ENCODE data around the gene MEST. TPM values are rescaled to one million over a fixed set of nuclear protein-coding genes. Genes with fewer than 3 reads are reported as not detected.
A peak's percentile ranks its signal among the peaks of the same experiment; 100 is the strongest.
"Not testable (repeated sequence)": the region's sequence is repeated elsewhere in the genome, so short reads cannot be mapped to it uniquely, and the experiment has no call there.

The MEST gene, protein sequence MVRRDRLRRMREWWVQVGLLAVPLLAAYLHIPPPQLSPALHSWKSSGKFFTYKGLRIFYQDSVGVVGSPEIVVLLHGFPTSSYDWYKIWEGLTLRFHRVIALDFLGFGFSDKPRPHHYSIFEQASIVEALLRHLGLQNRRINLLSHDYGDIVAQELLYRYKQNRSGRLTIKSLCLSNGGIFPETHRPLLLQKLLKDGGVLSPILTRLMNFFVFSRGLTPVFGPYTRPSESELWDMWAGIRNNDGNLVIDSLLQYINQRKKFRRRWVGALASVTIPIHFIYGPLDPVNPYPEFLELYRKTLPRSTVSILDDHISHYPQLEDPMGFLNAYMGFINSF
- polyA plus RNA-seq (2012; ENCODE audit: insufficient read depth, insufficient read length, low read depth): not detected

DNA sequence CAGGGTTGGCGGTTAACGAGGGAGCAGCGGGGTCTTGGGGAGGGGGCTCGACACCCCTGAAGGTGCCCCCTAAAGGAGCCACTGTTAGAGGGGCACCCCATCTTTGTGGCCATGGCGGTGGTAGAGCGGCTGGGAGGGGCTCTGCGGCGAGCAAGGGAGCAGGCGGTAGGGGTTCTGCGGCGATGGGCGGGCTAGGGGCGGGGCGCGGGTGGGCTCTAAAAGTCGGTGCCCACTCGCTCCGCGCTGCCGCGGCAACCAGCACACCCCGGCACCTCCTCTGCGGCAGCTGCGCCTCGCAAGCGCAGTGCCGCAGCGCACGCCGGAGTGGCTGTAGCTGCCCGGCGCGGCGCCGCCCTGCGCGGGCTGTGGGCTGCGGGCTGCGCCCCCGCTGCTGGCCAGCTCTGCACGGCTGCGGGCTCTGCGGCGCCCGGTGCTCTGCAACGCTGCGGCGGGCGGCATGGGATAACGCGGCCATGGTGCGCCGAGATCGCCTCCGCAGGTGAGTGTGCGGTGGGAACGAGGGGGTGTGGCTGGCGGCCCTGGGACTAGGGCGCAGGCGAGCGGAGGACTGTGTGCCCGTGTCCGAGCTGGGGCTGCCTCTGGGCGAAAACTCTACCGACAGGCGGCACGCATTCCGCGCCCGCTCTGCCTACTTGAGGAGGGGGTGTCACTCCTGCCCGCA, at the start of gene MEST:
MEST (plus strand) TSS at position 245 of the 682 bp plus-strand sequence; CDS start at position 474, 229 bp downstream.
- Histone ChIP-seq H3K27me3 (peaks cover 36% of the 10 kb centered on the region), H3K9me3 (no peaks in the 10 kb centered on the region), H3K36me3 (no peaks in the 10 kb centered on the region), H3K4me1 (no peaks in the 10 kb centered on the region), H3K4me3 (ENCODE audit: low read depth, low read length) (peak within 1 kb of the TSS; percentile 43)
- no peak for DNase-seq
- no peak for TF ChIP-seq CTCF (IDR thresholded peaks at IDR 0.05; ENCODE audit: low read depth, low read length)

- Histone ChIP-seq H3K27me3 (no peaks in the 10 kb centered on the region), H3K4me1 (peaks cover 7% of the 10 kb centered on the region), H3K9me3 (peaks cover 10% of the 10 kb centered on the region), H3K36me3 (no peaks in the 10 kb centered on the region; the same call in 1 of the 2 replicates), H3K4me3 (ENCODE audit: low read depth, low read length) (no peak overlapping the region)
- no peak for DNase-seq
- TF ChIP-seq CTCF (IDR thresholded peaks at IDR 0.05; ENCODE audit: low read depth, low read length): no peak
Observed at GRCh38 chr7:130442601-130443000, 49.3 kb upstream of the MEST start.

DNA sequence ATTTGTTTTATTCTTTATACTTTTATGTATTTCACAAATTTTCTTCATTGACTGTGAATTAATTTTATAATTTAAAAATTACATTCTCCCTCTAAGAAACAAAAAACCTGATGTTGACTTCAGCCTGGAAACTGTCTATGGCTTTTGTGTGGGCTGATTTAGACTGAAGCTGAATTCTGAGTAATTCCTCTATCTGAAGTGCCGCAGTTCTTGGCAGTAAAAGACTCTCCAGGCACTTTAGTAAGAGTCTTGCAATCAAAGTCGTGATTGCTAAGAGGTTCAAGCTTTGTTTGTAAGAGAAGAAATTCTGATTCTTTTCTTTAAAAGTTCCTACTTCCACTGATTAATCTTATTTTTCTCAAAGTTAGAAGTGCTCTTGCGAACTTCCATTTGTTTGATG, 47.7 kb upstream of the MEST start:
- Histone ChIP-seq H3K4me1 (peaks cover 7% of the 10 kb centered on the region), H3K4me3 (ENCODE audit: low read depth, low read length) (no peak overlapping the region), H3K27me3 (no peaks in the 10 kb centered on the region), H3K9me3 (peaks cover 10% of the 10 kb centered on the region), H3K36me3 (no peaks in the 10 kb centered on the region; the same call in 1 of the 2 replicates)
- DNase-seq: no peak
- TF ChIP-seq CTCF (IDR thresholded peaks at IDR 0.05; ENCODE audit: low read depth, low read length): no peak

- TF ChIP-seq CTCF (IDR thresholded peaks at IDR 0.05; ENCODE audit: low read depth, low read length): no peak
- DNase-seq: no peak
- peaks cover 10% of the 10 kb centered on the region for H3K9me3 ChIP-seq
- no peak overlapping the region for H3K4me3 ChIP-seq (ENCODE audit: low read depth, low read length)
- no peaks in the 10 kb centered on the region for H3K27me3 ChIP-seq
- peaks cover 7% of the 10 kb centered on the region for H3K4me1 ChIP-seq
- H3K36me3 ChIP-seq: no peaks in the 10 kb centered on the region; the same call in 1 of the 2 replicates
Observed at GRCh38 chr7:130444751-130445407, 47.0 kb upstream of the MEST start.

DNA sequence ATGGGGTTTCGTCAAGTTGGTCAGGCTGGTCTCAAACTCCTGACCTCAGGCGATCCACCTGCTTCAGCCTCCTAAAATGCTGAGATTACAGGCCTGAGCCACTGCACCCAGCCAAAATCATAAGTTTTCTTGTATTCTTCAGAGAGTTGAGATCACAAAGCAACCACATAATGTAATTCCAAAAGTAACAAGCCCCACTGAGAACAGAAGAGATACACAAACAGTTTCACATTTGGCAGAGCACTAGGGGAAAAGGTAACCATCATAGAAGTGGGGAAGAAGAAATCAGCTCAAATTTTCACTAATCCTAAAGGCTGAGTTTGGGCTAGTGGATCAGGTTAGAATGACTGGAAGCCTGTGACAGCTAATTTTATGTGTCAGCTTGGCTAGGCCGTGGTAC, 45.6 kb upstream of the MEST start:
- no peaks in the 10 kb centered on the region for H3K36me3 ChIP-seq
- no peak overlapping the region for H3K4me3 ChIP-seq (ENCODE audit: low read depth, low read length)
- H3K27me3 ChIP-seq: no peaks in the 10 kb centered on the region
- TF ChIP-seq CTCF (IDR thresholded peaks at IDR 0.05; ENCODE audit: low read depth, low read length): no peak
- 0 out of 2 replicates have a peak, but pooled peaks cover 5% of the 10 kb centered on the region for H3K9me3 ChIP-seq
- peaks cover 6% of the 10 kb centered on the region for H3K4me1 ChIP-seq
- DNase-seq: no peak

DNA sequence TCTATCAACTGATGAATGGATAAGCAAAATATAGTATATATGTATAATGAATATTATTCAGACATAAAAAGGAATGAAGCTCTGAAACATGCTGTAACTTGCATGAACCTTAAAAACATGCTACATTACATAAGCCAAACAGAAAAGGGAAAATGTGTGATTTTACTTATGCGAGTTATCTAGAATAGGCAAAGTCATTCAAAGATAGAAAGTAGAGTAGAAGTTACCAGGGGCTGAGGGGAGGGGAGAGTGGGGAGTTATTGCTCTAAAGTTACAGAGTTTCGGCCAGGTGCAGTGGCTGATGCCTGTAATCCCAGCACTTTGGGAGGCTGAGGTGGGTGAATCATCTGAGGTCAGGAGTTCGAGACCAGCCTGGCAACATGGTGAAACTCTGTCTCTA, 40.5 kb upstream of the MEST start:
- H3K4me3 ChIP-seq (ENCODE audit: low read depth, low read length); H3K9me3 ChIP-seq; H3K27me3 ChIP-seq; H3K4me1 ChIP-seq; H3K36me3 ChIP-seq; DNase-seq: not testable (repeated sequence)
